CD4-positive, alpha-beta T cell treated with Interleukin-6 at 100 ng/mL for 8 hours (primary cell): ENCODE results near the gene LIN28A.
"Not testable (repeated sequence)": the region's sequence is repeated elsewhere in the genome, so short reads cannot be mapped to it uniquely, and the experiment has no call there.

Experiments used
- DNase-seq: peaks from one replicate; pipeline ENCODE4 v3.0.0-alpha.2; 2020; ENCODE audit warnings: mixed read lengths, low spot score

LIN28A gene

GRCh38 chr1:26410706-26411623 lies at the start of gene LIN28A:
Gene LIN28A, plus strand, starts transcription at chr1:26410817. Its CDS starts 75 bp downstream, at chr1:26410892.
- DNase-seq = no peak

GRCh38 chr1:26361605-26362122 lies 49.0 kb upstream of the LIN28A start:
- no peak for DNase-seq

GRCh38 chr1:26362331-26362730 lies 48.3 kb upstream of the LIN28A start:
- no peak for DNase-seq

GRCh38 chr1:26363549-26364448 lies 46.8 kb upstream of the LIN28A start:
- DNase-seq = peak; percentile 86

GRCh38 chr1:26364956-26365355 lies 45.7 kb upstream of the LIN28A start:
- DNase-seq = no peak

- DNase-seq = no peak
These were observed 43.2 kb upstream of the LIN28A start for GRCh38 chr1:26367441-26367840.

- DNase-seq = no peak
These were observed 42.6 kb upstream of the LIN28A start for GRCh38 chr1:26368006-26368405.

- DNase-seq = no peak
These were observed 42.1 kb upstream of the LIN28A start for GRCh38 chr1:26368486-26368885.

- DNase-seq = no peak
These were observed 39.8 kb upstream of the LIN28A start for GRCh38 chr1:26370591-26371382.

GRCh38 chr1:26372039-26372438 lies 38.6 kb upstream of the LIN28A start:
- no peak for DNase-seq

GRCh38 chr1:26372611-26373010 lies 38.0 kb upstream of the LIN28A start, which contains the start of gene ZNF683:
Gene ZNF683, minus strand, starts transcription at chr1:26372750. Its CDS starts 4,179 bp downstream, at chr1:26368571.
- DNase-seq = not testable (repeated sequence)

GRCh38 chr1:26373281-26373680 lies 37.3 kb upstream of the LIN28A start:
- DNase-seq = peak; percentile 65

- DNase-seq = no peak
These were observed 36.8 kb upstream of the LIN28A start for GRCh38 chr1:26373789-26374188.

- DNase-seq = not testable (repeated sequence)
These were observed 36.3 kb upstream of the LIN28A start for GRCh38 chr1:26374361-26374760.

- peak; percentile 26 for DNase-seq
These were observed 35.5 kb upstream of the LIN28A start for GRCh38 chr1:26375081-26375480.

- DNase-seq = no peak
These were observed 34.6 kb upstream of the LIN28A start for GRCh38 chr1:26376050-26376449.

- peak; percentile 88 for DNase-seq
These were observed 32.3 kb upstream of the LIN28A start for GRCh38 chr1:26378088-26378878.

- DNase-seq = no peak
These were observed 31.8 kb upstream of the LIN28A start for GRCh38 chr1:26378879-26379251.

GRCh38 chr1:26384076-26384475 lies 26.5 kb upstream of the LIN28A start:
- DNase-seq = no peak

- DNase-seq = not testable (repeated sequence)
These were observed 25.6 kb upstream of the LIN28A start for GRCh38 chr1:26385063-26385462.

GRCh38 chr1:26387447-26387846 lies 23.2 kb upstream of the LIN28A start:
- no peak for DNase-seq
